AML-193 (cell line): ENCODE results near the gene STEAP2.

Experiments
- DNase-seq, 2 experiments: peaks; one replicate each; lab custom pipeline; 2025; lab: John Stamatoyannopoulos, UW

STEAP2 gene

GRCh38 chr7:90270431-90271178 lies 59.1 kb downstream of the STEAP2 start:
- DNase-seq = no peak

- DNase-seq = no peak
Measured at GRCh38 chr7:90271753-90272152, 60.2 kb downstream of the STEAP2 start.

- no peak for DNase-seq
Measured at GRCh38 chr7:90272242-90272641, 60.7 kb downstream of the STEAP2 start.

GRCh38 chr7:90274161-90274560 lies 62.6 kb downstream of the STEAP2 start:
- DNase-seq = no peak

GRCh38 chr7:90276033-90276728 lies 64.6 kb downstream of the STEAP2 start:
- DNase-seq = no peak
